CD4-positive, alpha-beta memory T cell (primary cell): ENCODE data around the gene ELK4. TPM values are rescaled to one million over a fixed set of nuclear protein-coding genes. Genes with fewer than 3 reads are reported as not detected.
A peak's percentile ranks its signal among the peaks of the same experiment; 100 is the strongest.

ENCODE experiments used
- CTCF ChIA-PET: fragments of 350-600 bp; sonication (Branson Sonifier 250); formaldehyde crosslinking; loops from one replicate; lab custom pipeline; 2021; ENCODE audit warnings: inconsistent platforms; ENCODE audit not compliant: partially characterized antibody; lab: Charles Lee
- POLR2A ChIA-PET: fragments of 350-600 bp; sonication (Branson Sonifier 250); formaldehyde crosslinking; loops from one replicate; lab custom pipeline; 2021; ENCODE audit not compliant: partially characterized antibody; lab: Charles Lee
- DNase-seq, 5 donors: peaks; one replicate each; pipeline versions ENCODE4 v3.0.0 to v3.0.0-alpha.2; 2020 to 2022; ENCODE audit warnings: mixed read lengths in 1 of 5
- H3K27ac ChIP-seq: one replicate; pipeline ENCODE4 v1.7.0; 2013; ENCODE audit warnings: low read depth, low read length
- H3K27me3 ChIP-seq: 2 replicates; pipeline ENCODE4 v1.7.0; 2013; ENCODE audit warnings: mild to moderate bottlenecking, low read length, moderate library complexity; ENCODE audit not compliant: insufficient read depth
- H3K36me3 ChIP-seq: 2 replicates; pipeline ENCODE4 v1.7.0; 2013; ENCODE audit warnings: mild to moderate bottlenecking, low read length, moderate library complexity; ENCODE audit not compliant: insufficient read depth
- H3K4me1 ChIP-seq: 2 replicates; pipeline ENCODE4 v1.7.0; 2013; ENCODE audit warnings: mild to moderate bottlenecking, low read length, moderate library complexity; ENCODE audit not compliant: insufficient read depth
- H3K4me3 ChIP-seq, 2 donors: one replicate each; pipeline ENCODE4 v1.7.0; 2013; ENCODE audit warnings: low read length in 2 of 2, mild to moderate bottlenecking in 1 of 2
- H3K9me3 ChIP-seq, 2 donors: one replicate each; pipeline ENCODE4 v1.7.0; 2013; ENCODE audit warnings: low read length in 2 of 2, control low read depth in 1 of 2; ENCODE audit not compliant: control insufficient read depth in 1 of 2
- H3K27ac Mint-ChIP-seq, 7 donors: one replicate each; pipeline ENCODE4 v1.8.0; 2020 to 2021; ENCODE audit warnings: mixed read lengths in 7 of 7, mild to moderate bottlenecking in 6 of 7, inconsistent platforms in 3 of 7, moderate library complexity in 3 of 7
- H3K27me3 Mint-ChIP-seq, 2 donors: one replicate each; pipeline ENCODE4 v1.8.0; 2020 to 2021; ENCODE audit warnings: mixed read lengths in 2 of 2
- H3K36me3 Mint-ChIP-seq, 2 donors: one replicate each; pipeline ENCODE4 v1.8.0; 2020 to 2021; ENCODE audit warnings: mixed read lengths in 2 of 2, inconsistent platforms in 1 of 2, mild to moderate bottlenecking in 1 of 2
- H3K4me1 Mint-ChIP-seq, 4 donors: one replicate each; pipeline ENCODE4 v1.8.0; 2020 to 2021; ENCODE audit warnings: mixed read lengths in 4 of 4, mild to moderate bottlenecking in 1 of 4
- H3K4me3 Mint-ChIP-seq, 8 donors: one replicate each; pipeline ENCODE4 v1.8.0; 2020 to 2021; ENCODE audit warnings: mixed read lengths in 8 of 8, mild to moderate bottlenecking in 7 of 8, moderate library complexity in 6 of 8, inconsistent platforms in 3 of 8
- H3K9me3 Mint-ChIP-seq, 8 donors: one replicate each; pipeline ENCODE4 v1.8.0; 2020 to 2021; ENCODE audit warnings: mixed read lengths in 8 of 8, mild to moderate bottlenecking in 5 of 8, inconsistent platforms in 3 of 8, moderate library complexity in 1 of 8
- intact Hi-C: fragments of 100-400 bp; cut with micrococcal nuclease; formaldehyde crosslinking; loops from one replicate; pipeline ENCODE4 v1.15.1; 2023
- polyA plus RNA-seq, 2 donors: library from polyadenylated mRNA; unstranded; fragments of 300-500 nt; fragmentation: Illumina TruSeq; gene quantifications; one replicate each; pipeline ENCODE4 v1.2.3, GENCODE V29; 2021
- total RNA-seq, 2 experiments: library from RNA; stranded (reverse); gene quantifications; one replicate each; pipeline ENCODE4 v1.2.3, GENCODE V29; 2021

The ELK4 gene
- total and polyA plus RNA-seq, 4 experiments from 2014 or later = 3.2 to 194 (median 86.4) TPM

DNA sequence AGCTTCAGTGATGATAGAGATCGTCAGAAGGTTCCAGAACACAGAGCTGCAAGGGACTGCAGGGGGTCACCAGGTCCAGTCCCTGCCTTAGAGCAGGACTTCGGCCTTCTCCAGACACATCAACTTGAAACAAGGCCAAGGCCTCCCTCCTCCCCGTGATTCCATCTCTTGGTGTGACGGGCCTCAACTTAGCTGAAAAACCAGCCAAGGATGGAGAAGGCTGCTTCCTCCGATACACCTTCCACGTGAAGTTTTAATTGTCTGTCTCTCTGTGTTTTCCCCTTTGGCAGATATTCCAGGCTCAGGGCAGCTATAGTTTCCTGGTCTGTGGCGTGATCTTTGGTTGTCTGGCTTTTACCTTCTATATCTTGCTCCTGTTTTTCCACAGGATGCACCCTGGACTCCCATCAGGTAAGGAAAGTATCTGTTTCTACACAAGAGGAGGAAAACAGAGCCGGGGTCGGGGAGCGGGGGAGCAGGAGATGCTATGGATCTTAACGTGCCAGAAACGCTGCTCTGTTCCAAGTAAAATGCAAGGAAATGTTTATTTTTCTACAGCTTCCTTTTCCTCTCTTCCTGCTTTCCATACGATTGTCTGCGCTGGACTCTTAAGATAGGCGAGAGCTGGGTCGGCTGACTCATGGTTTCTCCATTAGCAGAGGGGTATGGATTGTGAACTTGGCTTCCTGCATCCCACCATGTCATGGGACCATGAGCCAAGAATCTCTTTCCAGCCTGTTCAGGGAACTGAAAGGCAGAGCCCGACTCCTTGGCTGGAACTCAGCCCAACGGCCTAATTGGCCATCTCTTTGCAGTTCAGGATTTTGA is 32.8 kb downstream of the ELK4 start:
- H3K36me3 ChIP-seq = peaks cover 16% of the 10 kb centered on the region
- DNase-seq = no peak
- H3K9me3 Mint-ChIP-seq = peaks cover 0 to 2% (median 0%) of the 10 kb centered on the region in 8 donors
- H3K4me3 Mint-ChIP-seq = no peak overlapping the region
- intact Hi-C loops = no loop called here
- peaks cover 1% of the 10 kb centered on the region for H3K4me1 ChIP-seq
- H3K27me3 Mint-ChIP-seq = no peaks in the 10 kb centered on the region
- H3K9me3 ChIP-seq = no peaks in the 10 kb centered on the region
- H3K27me3 ChIP-seq = no peaks in the 10 kb centered on the region
- peaks cover 34 to 46% of the 10 kb centered on the region in 2 donors for H3K36me3 Mint-ChIP-seq
- H3K4me1 Mint-ChIP-seq = peaks cover 9 to 18% (median 14%) of the 10 kb centered on the region in 4 donors
- ChIA-PET POLR2A (interaction anchor here (1.6 kb wide), 1 partner anchor 32 kb away, joined by 5 read pairs; no protein-coding TSS in a partner anchor), CTCF (interaction anchor here (1.5 to 1.6 kb wide), 2 partner anchors 60 to 74 kb away, joined by 3 to 7 read pairs; no protein-coding TSS in a partner anchor)
- H3K27ac Mint-ChIP-seq = peak overlapping the region in 2 of 7 donors; percentile 63 to 70
- H3K4me3 ChIP-seq = no peak overlapping the region
- H3K27ac ChIP-seq = no peak overlapping the region

GRCh38 chr1:205597691-205598314 is 34.0 kb downstream of the ELK4 start:
- Histone ChIP-seq H3K27me3 (no peaks in the 10 kb centered on the region), H3K4me1 (peaks cover 12% of the 10 kb centered on the region), H3K36me3 (peaks cover 15% of the 10 kb centered on the region), H3K4me3 (no peak overlapping the region), H3K9me3 (no peaks in the 10 kb centered on the region), H3K27ac (no peak overlapping the region)
- H3K27me3 Mint-ChIP-seq = no peaks in the 10 kb centered on the region
- no peak overlapping the region for H3K4me3 Mint-ChIP-seq
- peaks cover 14 to 26% (median 19%) of the 10 kb centered on the region in 4 donors for H3K4me1 Mint-ChIP-seq
- peaks cover 0 to 2% (median 0%) of the 10 kb centered on the region in 8 donors for H3K9me3 Mint-ChIP-seq
- ChIA-PET POLR2A (interaction anchor here (1.6 kb wide), 1 partner anchor 33 kb away, joined by 5 read pairs; no protein-coding TSS in a partner anchor), CTCF (interaction anchor here (0.6 to 10.4 kb wide), 4 partner anchors 35 to 128 kb away, joined by 3 to 484 read pairs (median 5); no protein-coding TSS in a partner anchor)
- H3K36me3 Mint-ChIP-seq = peaks cover 28 to 38% of the 10 kb centered on the region in 2 donors
- intact Hi-C loops = no loop called here
- DNase-seq = no peak
- peak overlapping the region in 3 of 7 donors; percentile 2 to 63 (median 20) for H3K27ac Mint-ChIP-seq

DNA sequence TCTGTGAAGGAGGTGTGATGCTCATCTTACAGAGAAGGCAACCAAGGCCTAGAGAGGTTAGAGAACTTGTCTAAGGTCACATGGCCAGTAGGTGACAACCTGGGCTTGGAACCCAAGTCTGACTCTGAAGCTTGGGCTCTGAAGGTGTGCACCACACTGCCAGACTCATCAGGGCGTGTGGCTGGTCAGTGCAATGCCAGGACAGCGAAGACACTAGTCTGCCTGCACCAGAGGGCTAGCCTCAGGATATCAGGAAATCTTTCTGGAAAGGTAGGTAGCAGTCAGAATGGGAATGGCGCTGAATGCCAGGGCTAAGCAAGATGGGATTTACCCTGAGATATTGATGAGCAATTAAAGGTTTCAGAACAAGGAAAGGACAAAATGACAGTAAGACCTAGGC is 34.9 kb downstream of the ELK4 start:
- peaks cover 15% of the 10 kb centered on the region for H3K36me3 ChIP-seq
- CTCF ChIA-PET = interaction anchor here (10.4 kb wide), 1 partner anchor 61 kb away, joined by 484 read pairs; no protein-coding TSS in a partner anchor
- H3K4me3 ChIP-seq = no peak overlapping the region
- H3K27me3 ChIP-seq = no peaks in the 10 kb centered on the region
- H3K9me3 ChIP-seq = no peaks in the 10 kb centered on the region
- Mint-ChIP-seq H3K27ac (peak overlapping the region in 5 of 7 donors; percentile 22 to 76 (median 52)), H3K9me3 (peaks cover 0 to 2% (median 0%) of the 10 kb centered on the region in 8 donors), H3K4me3 (no peak overlapping the region), H3K4me1 (peaks cover 16 to 29% (median 24%) of the 10 kb centered on the region in 4 donors), H3K36me3 (peaks cover 28 to 34% of the 10 kb centered on the region in 2 donors), H3K27me3 (no peaks in the 10 kb centered on the region)
- POLR2A ChIA-PET = interaction anchor here (6.6 kb wide), 1 partner anchor 34 kb away, joined by 189 read pairs; the partner anchor contains the start of gene ELK4
- no peak for DNase-seq
- peaks cover 17% of the 10 kb centered on the region for H3K4me1 ChIP-seq
- intact Hi-C loops = no loop called here
- no peak overlapping the region for H3K27ac ChIP-seq

DNA sequence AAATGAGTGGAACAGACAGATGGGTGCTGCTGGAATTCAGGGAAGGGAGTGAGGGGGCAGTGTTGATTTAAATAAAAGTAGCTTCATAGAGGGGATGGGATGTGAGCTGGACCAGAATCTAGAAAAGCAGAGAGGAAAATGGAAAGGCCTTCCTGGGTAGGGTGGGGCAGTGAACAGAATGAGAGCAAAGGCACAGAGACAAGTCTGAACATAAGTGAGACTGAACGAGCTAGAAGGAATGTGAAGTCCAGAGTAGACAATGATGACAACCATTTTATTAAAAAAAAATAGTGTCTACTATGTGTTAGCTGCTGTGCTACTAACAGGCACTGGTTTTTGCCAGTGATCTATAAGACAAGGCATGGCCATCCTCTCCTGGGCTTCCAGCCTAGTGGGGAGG is 36.0 kb downstream of the ELK4 start:
- H3K27ac ChIP-seq = no peak overlapping the region
- H3K9me3 Mint-ChIP-seq = peaks cover 0 to 2% (median 0%) of the 10 kb centered on the region in 8 donors
- ChIA-PET POLR2A (interaction anchor here (1.4 to 6.6 kb wide), 2 partner anchors 35 to 153 kb away, joined by 3 to 189 read pairs; partner anchors contain the start of gene ELK4), CTCF (interaction anchor here (1.0 to 10.4 kb wide), 3 partner anchors 41 to 72 kb away, joined by 4 to 484 read pairs (median 333); partner anchors contain the start of gene ELK4)
- peak overlapping the region in 6 of 7 donors; percentile 13 to 88 (median 52) for H3K27ac Mint-ChIP-seq
- H3K4me3 ChIP-seq = no peak overlapping the region
- no peaks in the 10 kb centered on the region for H3K9me3 ChIP-seq
- peaks cover 18 to 34% (median 28%) of the 10 kb centered on the region in 4 donors for H3K4me1 Mint-ChIP-seq
- H3K4me3 Mint-ChIP-seq = no peak overlapping the region
- H3K4me1 ChIP-seq = peaks cover 21% of the 10 kb centered on the region
- intact Hi-C loops = no loop called here
- H3K27me3 ChIP-seq = no peaks in the 10 kb centered on the region
- no peak for DNase-seq
- H3K36me3 ChIP-seq = peaks cover 15% of the 10 kb centered on the region
- H3K36me3 Mint-ChIP-seq = peaks cover 24 to 34% of the 10 kb centered on the region in 2 donors
- no peaks in the 10 kb centered on the region for H3K27me3 Mint-ChIP-seq

- no peak for DNase-seq
- ChIA-PET POLR2A (interaction anchor here (1.4 to 6.6 kb wide), 2 partner anchors 36 to 154 kb away, joined by 3 to 189 read pairs; partner anchors contain the start of gene ELK4), CTCF (interaction anchor here (1.0 to 10.4 kb wide), 4 partner anchors 41 to 115 kb away, joined by 4 to 484 read pairs (median 198); partner anchors contain the start of gene ELK4)
- H3K4me3 Mint-ChIP-seq = no peak overlapping the region
- no peaks in the 10 kb centered on the region for H3K27me3 ChIP-seq
- H3K9me3 ChIP-seq = no peaks in the 10 kb centered on the region
- peaks cover 15% of the 10 kb centered on the region for H3K36me3 ChIP-seq
- intact Hi-C loops = no loop called here
- H3K27ac Mint-ChIP-seq = peak overlapping the region; percentile 53 to 88 (median 72)
- H3K4me3 ChIP-seq = no peak overlapping the region
- H3K36me3 Mint-ChIP-seq = peaks cover 20 to 29% of the 10 kb centered on the region in 2 donors
- peaks cover 0 to 2% (median 0%) of the 10 kb centered on the region in 8 donors for H3K9me3 Mint-ChIP-seq
- H3K4me1 Mint-ChIP-seq = peaks cover 17 to 34% (median 28%) of the 10 kb centered on the region in 4 donors
- H3K27me3 Mint-ChIP-seq = no peaks in the 10 kb centered on the region
- no peak overlapping the region for H3K27ac ChIP-seq
- H3K4me1 ChIP-seq = peaks cover 21% of the 10 kb centered on the region
These were observed 36.4 kb downstream of the ELK4 start for GRCh38 chr1:205595435-205595834.

- POLR2A ChIA-PET = interaction anchor here (1.4 to 6.6 kb wide), 2 partner anchors 36 to 154 kb away, joined by 3 to 189 read pairs; partner anchors contain the start of gene ELK4
These were observed 37.0 kb downstream of the ELK4 start for GRCh38 chr1:205594846-205595245.

More at GRCh38 chr1:205594846-205595245, 37.0 kb downstream of the ELK4 start:
- peak overlapping the region; percentile 53 to 88 (median 72) for H3K27ac Mint-ChIP-seq
- peaks cover 21% of the 10 kb centered on the region for H3K4me1 ChIP-seq
- no peak overlapping the region for H3K27ac ChIP-seq
- no peaks in the 10 kb centered on the region for H3K27me3 Mint-ChIP-seq
- no peak for DNase-seq
- peaks cover 9% of the 10 kb centered on the region for H3K36me3 ChIP-seq
- H3K4me3 ChIP-seq = no peak overlapping the region
- H3K9me3 Mint-ChIP-seq = peaks cover 0 to 2% (median 0%) of the 10 kb centered on the region in 8 donors
- H3K36me3 Mint-ChIP-seq = peaks cover 16 to 25% of the 10 kb centered on the region in 2 donors
- intact Hi-C loops = no loop called here
- CTCF ChIA-PET = interaction anchor here (6.4 to 10.4 kb wide), 3 partner anchors 42 to 116 kb away, joined by 62 to 484 read pairs (median 333); partner anchors contain the start of gene ELK4
- peak overlapping the region in 1 of 8 donors; percentile 17 for H3K4me3 Mint-ChIP-seq
- H3K9me3 ChIP-seq = no peaks in the 10 kb centered on the region
- peaks cover 17 to 34% (median 26%) of the 10 kb centered on the region in 4 donors for H3K4me1 Mint-ChIP-seq
- H3K27me3 ChIP-seq = no peaks in the 10 kb centered on the region
